ENCODE results near the gene RAB40B. TPM values are rescaled to one million over a fixed set of nuclear protein-coding genes. Genes with fewer than 3 reads are reported as not detected.
A peak's percentile ranks its signal among the peaks of the same experiment; 100 is the strongest.

Gene RAB40B
- total and polyA plus RNA-seq, 4 donors = 2.9 to 12.1 (median 10.5) TPM

DNA sequence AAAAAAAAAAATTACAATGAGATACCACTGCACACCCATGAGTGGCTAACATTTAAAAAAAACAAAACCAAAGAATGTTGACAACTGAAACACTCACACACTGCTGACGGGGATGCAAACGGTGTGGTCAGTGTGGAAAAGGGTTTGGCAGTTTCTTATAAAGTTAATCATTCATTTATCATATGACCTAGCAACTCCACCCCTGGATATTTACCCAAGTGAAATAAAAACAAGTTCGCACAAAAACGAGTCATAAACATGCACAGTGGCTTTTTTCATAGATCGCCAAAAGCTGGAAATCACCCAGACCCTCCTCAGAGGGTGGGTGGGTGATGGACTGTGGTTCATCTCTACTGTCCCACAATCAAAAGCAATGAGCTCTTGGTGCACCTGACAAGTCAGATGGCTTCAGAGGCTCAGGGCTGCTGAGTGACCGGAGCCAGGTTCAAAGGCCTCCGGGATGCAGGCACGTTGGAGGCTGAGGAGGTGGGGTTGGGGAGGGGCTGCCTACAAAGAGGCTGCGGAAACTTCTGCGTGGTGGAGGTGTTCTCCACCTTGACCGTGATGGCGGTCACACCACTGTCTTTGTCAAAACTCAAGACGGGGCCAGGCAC lies 14.2 kb downstream of the RAB40B start (continued):
- TF ChIP-seq HNF4A (conservative IDR thresholded peaks at IDR 0.05) = peak; percentile 66 to 79
- no peak for TF ChIP-seq HNF4G (IDR thresholded peaks at IDR 0.05)
- peak; percentile 88 for TF ChIP-seq FOXA2 (IDR thresholded peaks at IDR 0.05)
- no peak for TF ChIP-seq NR2F2 (IDR thresholded peaks at IDR 0.05)
- TF ChIP-seq, protein P1, sequence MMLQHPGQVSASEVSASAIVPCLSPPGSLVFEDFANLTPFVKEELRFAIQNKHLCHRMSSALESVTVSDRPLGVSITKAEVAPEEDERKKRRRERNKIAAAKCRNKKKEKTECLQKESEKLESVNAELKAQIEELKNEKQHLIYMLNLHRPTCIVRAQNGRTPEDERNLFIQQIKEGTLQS (IDR thresholded peaks at IDR 0.05) = no peak
- no peak for TF ChIP-seq EGR1 (IDR thresholded peaks at IDR 0.05; ENCODE audit: low read depth in 2 of 2)
- no peak for TF ChIP-seq GABPA (IDR thresholded peaks at IDR 0.05 in 1 of 2, conservative IDR thresholded peaks at IDR 0.05 in 1 of 2)
- peak in 1 of 2 donors; percentile 5 for TF ChIP-seq JUND (IDR thresholded peaks at IDR 0.05)

DNA sequence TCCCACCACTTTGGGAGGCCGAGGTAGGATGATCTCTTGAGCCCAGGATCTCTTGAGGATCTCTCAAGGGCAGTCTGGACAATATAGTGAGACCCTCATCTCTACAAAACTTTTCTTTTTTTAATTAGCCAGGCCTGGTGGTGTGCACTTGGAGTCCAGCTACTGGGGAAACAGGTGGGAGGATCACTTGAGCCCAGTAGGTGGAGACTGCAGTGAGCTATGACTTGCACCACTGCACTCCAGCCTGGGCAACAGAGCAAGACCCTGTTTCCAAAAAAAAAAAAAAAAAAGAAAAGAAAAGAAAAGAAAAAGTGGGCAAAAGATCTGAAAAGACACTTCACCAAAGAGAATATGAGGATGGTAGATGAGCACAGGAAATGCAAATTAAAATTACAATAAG lies 15.0 kb downstream of the RAB40B start:
- TF ChIP-seq RXRA (IDR thresholded peaks at IDR 0.05) = no peak
- TF ChIP-seq, protein P2, sequence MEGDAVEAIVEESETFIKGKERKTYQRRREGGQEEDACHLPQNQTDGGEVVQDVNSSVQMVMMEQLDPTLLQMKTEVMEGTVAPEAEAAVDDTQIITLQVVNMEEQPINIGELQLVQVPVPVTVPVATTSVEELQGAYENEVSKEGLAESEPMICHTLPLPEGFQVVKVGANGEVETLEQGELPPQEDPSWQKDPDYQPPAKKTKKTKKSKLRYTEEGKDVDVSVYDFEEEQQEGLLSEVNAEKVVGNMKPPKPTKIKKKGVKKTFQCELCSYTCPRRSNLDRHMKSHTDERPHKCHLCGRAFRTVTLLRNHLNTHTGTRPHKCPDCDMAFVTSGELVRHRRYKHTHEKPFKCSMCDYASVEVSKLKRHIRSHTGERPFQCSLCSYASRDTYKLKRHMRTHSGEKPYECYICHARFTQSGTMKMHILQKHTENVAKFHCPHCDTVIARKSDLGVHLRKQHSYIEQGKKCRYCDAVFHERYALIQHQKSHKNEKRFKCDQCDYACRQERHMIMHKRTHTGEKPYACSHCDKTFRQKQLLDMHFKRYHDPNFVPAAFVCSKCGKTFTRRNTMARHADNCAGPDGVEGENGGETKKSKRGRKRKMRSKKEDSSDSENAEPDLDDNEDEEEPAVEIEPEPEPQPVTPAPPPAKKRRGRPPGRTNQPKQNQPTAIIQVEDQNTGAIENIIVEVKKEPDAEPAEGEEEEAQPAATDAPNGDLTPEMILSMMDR (IDR thresholded peaks at IDR 0.05; ENCODE audit: low read depth, low read length, missing input control) = no peak
- TF ChIP-seq, protein P3, sequence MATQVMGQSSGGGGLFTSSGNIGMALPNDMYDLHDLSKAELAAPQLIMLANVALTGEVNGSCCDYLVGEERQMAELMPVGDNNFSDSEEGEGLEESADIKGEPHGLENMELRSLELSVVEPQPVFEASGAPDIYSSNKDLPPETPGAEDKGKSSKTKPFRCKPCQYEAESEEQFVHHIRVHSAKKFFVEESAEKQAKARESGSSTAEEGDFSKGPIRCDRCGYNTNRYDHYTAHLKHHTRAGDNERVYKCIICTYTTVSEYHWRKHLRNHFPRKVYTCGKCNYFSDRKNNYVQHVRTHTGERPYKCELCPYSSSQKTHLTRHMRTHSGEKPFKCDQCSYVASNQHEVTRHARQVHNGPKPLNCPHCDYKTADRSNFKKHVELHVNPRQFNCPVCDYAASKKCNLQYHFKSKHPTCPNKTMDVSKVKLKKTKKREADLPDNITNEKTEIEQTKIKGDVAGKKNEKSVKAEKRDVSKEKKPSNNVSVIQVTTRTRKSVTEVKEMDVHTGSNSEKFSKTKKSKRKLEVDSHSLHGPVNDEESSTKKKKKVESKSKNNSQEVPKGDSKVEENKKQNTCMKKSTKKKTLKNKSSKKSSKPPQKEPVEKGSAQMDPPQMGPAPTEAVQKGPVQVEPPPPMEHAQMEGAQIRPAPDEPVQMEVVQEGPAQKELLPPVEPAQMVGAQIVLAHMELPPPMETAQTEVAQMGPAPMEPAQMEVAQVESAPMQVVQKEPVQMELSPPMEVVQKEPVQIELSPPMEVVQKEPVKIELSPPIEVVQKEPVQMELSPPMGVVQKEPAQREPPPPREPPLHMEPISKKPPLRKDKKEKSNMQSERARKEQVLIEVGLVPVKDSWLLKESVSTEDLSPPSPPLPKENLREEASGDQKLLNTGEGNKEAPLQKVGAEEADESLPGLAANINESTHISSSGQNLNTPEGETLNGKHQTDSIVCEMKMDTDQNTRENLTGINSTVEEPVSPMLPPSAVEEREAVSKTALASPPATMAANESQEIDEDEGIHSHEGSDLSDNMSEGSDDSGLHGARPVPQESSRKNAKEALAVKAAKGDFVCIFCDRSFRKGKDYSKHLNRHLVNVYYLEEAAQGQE (IDR thresholded peaks at IDR 0.05) = no peak
- no peak for TF ChIP-seq EGR1 (IDR thresholded peaks at IDR 0.05; ENCODE audit: low read depth in 2 of 2)
- no peak for TF ChIP-seq FOXA2 (IDR thresholded peaks at IDR 0.05)
- TF ChIP-seq NR2F2 (IDR thresholded peaks at IDR 0.05) = no peak
- TF ChIP-seq, protein P4, sequence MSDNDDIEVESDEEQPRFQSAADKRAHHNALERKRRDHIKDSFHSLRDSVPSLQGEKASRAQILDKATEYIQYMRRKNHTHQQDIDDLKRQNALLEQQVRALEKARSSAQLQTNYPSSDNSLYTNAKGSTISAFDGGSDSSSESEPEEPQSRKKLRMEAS (IDR thresholded peaks at IDR 0.05) = no peak
- TF ChIP-seq, protein P5, sequence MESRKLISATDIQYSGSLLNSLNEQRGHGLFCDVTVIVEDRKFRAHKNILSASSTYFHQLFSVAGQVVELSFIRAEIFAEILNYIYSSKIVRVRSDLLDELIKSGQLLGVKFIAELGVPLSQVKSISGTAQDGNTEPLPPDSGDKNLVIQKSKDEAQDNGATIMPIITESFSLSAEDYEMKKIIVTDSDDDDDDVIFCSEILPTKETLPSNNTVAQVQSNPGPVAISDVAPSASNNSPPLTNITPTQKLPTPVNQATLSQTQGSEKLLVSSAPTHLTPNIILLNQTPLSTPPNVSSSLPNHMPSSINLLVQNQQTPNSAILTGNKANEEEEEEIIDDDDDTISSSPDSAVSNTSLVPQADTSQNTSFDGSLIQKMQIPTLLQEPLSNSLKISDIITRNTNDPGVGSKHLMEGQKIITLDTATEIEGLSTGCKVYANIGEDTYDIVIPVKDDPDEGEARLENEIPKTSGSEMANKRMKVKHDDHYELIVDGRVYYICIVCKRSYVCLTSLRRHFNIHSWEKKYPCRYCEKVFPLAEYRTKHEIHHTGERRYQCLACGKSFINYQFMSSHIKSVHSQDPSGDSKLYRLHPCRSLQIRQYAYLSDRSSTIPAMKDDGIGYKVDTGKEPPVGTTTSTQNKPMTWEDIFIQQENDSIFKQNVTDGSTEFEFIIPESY (IDR thresholded peaks at IDR 0.05) = no peak
- no peak for TF ChIP-seq SP1 (IDR thresholded peaks at IDR 0.05)
- no peak for TF ChIP-seq FOXA1 (IDR thresholded peaks at IDR 0.05)
- no peak for TF ChIP-seq HNF4G (IDR thresholded peaks at IDR 0.05)
- no peak for TF ChIP-seq YY1 (IDR thresholded peaks at IDR 0.05)
- Histone ChIP-seq H3K9ac (ENCODE audit: low read depth in 1 of 2, low read length in 2 of 2) (peak overlapping the region in 1 of 2 donors; percentile 46), H3K9me3 (ENCODE audit: control insufficient read depth in 4 of 4, low read length in 3 of 4) (no peaks in the 10 kb centered on the region), H3K27ac (ENCODE audit: low read depth in 1 of 2, low read length in 2 of 2) (peak overlapping the region; percentile 78 to 90), H3K4me1 (ENCODE audit: control insufficient read depth in 4 of 4, insufficient read depth in 4 of 4, low read length in 3 of 4) (peaks cover 2 to 21% (median 8%) of the 10 kb centered on the region in 4 donors), H3K4me3 (ENCODE audit: low read depth in 1 of 3, low read length in 3 of 3) (no peak overlapping the region), H3K36me3 (ENCODE audit: control insufficient read depth in 4 of 4, insufficient read depth in 3 of 4, low read depth in 1 of 4, low read length in 3 of 4) (no peaks in the 10 kb centered on the region), H3K27me3 (ENCODE audit: control insufficient read depth in 4 of 4, insufficient read depth in 4 of 4, low read length in 3 of 4) (no peaks in the 10 kb centered on the region)
- no peak for DNase-seq (ENCODE audit: low spot score)
- 94% methylated on average over 1 of the region's 1 CpG for WGBS

Measured in liver (tissue), 9 donors.